H9 (cell line): ENCODE results near the gene SLC51B. TPM values are rescaled to one million over a fixed set of nuclear protein-coding genes. Genes with fewer than 3 reads are reported as not detected.

ENCODE experiments used
- DNase-seq: peaks from one replicate; pipeline ENCODE4 v3.0.0-alpha.2; 2017
- H2AFZ ChIP-seq: one replicate; pipeline ENCODE4 v1.6.1; 2013; ENCODE audit warnings: mild to moderate bottlenecking, low read length, control low read depth, moderate library complexity
- H2AK5ac ChIP-seq: 2 replicates; pipeline ENCODE4 v1.6.1; 2013; ENCODE audit warnings: low read length, control low read depth, mixed read lengths; ENCODE audit not compliant: insufficient read length
- H2BK120ac ChIP-seq: one replicate; pipeline ENCODE4 v1.6.1; 2013; ENCODE audit warnings: low read depth, mild to moderate bottlenecking, low read length, control low read depth, inconsistent platforms; ENCODE audit not compliant: poor library complexity, severe bottlenecking
- H2BK12ac ChIP-seq: 2 replicates; pipeline ENCODE4 v1.6.1; 2013; ENCODE audit warnings: low read length, control low read depth, mixed read lengths, low read depth; ENCODE audit not compliant: insufficient read length
- H2BK15ac ChIP-seq: 2 replicates; pipeline ENCODE4 v1.6.1; 2013; ENCODE audit warnings: low read depth, low read length, control low read depth
- H2BK20ac ChIP-seq: one replicate; pipeline ENCODE4 v1.6.1; 2013; ENCODE audit warnings: low read depth, mild to moderate bottlenecking, low read length, control low read depth, inconsistent platforms; ENCODE audit not compliant: poor library complexity, severe bottlenecking
- H2BK5ac ChIP-seq: 2 replicates; pipeline ENCODE4 v1.6.1; 2013; ENCODE audit warnings: low read length, control low read depth, mixed read lengths; ENCODE audit not compliant: insufficient read length
- H3K14ac ChIP-seq: 2 replicates; pipeline ENCODE4 v1.6.1; 2013; ENCODE audit warnings: low read length, control low read depth; ENCODE audit not compliant: insufficient read depth
- H3K18ac ChIP-seq: 2 replicates; pipeline ENCODE4 v1.6.1; 2013; ENCODE audit warnings: low read depth, mild to moderate bottlenecking, mixed read lengths, low read length, control low read depth; ENCODE audit not compliant: insufficient read length
- H3K23ac ChIP-seq: 2 replicates; pipeline ENCODE4 v1.6.1; 2013; ENCODE audit warnings: low read length, control low read depth, mixed read lengths, low read depth; ENCODE audit not compliant: insufficient read length
- H3K23me2 ChIP-seq: 2 replicates; pipeline ENCODE4 v1.6.1; 2013; ENCODE audit warnings: low read depth, mild to moderate bottlenecking, mixed read lengths, low read length, control low read depth; ENCODE audit not compliant: insufficient read length, poor library complexity, severe bottlenecking
- H3K27ac ChIP-seq: 2 replicates; pipeline ENCODE4 v1.5.1; 2013; ENCODE audit warnings: low read length, control low read depth, mixed read lengths, low read depth; ENCODE audit not compliant: insufficient read length
- H3K27me3 ChIP-seq: 2 replicates; pipeline ENCODE4 v1.6.1; 2013; ENCODE audit warnings: low read length, control low read depth, inconsistent platforms; ENCODE audit not compliant: insufficient read depth
- H3K4ac ChIP-seq: 2 replicates; pipeline ENCODE4 v1.6.1; 2013; ENCODE audit warnings: low read depth, mild to moderate bottlenecking, control low read depth, inconsistent platforms, low read length, moderate library complexity
- H3K4me1 ChIP-seq: 2 replicates; pipeline ENCODE4 v1.6.1; 2013; ENCODE audit warnings: low read length, control low read depth, inconsistent platforms; ENCODE audit not compliant: insufficient read depth
- H3K4me2 ChIP-seq: 2 replicates; pipeline ENCODE4 v1.6.1; 2013; ENCODE audit warnings: low read length, control low read depth, mixed read lengths; ENCODE audit not compliant: insufficient read length, insufficient read depth
- H3K56ac ChIP-seq: 2 replicates; pipeline ENCODE4 v1.6.1; 2013; ENCODE audit warnings: low read depth, mild to moderate bottlenecking, mixed read lengths, low read length, control low read depth; ENCODE audit not compliant: insufficient read length
- H3K79me1 ChIP-seq: 2 replicates; pipeline ENCODE4 v1.6.1; 2013; ENCODE audit warnings: low read depth, mild to moderate bottlenecking, moderate library complexity, low read length, control low read depth, inconsistent platforms; ENCODE audit not compliant: insufficient read depth, poor library complexity, severe bottlenecking
- H3K79me2 ChIP-seq: 2 replicates; pipeline ENCODE4 v1.6.1; 2013; ENCODE audit warnings: low read length, control low read depth, inconsistent platforms; ENCODE audit not compliant: insufficient read depth
- H3K9ac ChIP-seq: 2 replicates; pipeline ENCODE4 v1.6.1; 2013; ENCODE audit warnings: low read length, control low read depth, mixed read lengths; ENCODE audit not compliant: insufficient read length; ENCODE audit errors: extremely low read depth
- H3K9me3 ChIP-seq: one replicate; pipeline ENCODE4 v1.6.1; 2013; ENCODE audit warnings: low read depth, low read length, inconsistent platforms; ENCODE audit not compliant: control insufficient read depth
- H3T11ph ChIP-seq: one replicate; pipeline ENCODE4 v1.6.1; 2013; ENCODE audit warnings: mild to moderate bottlenecking, low read length, control low read depth, inconsistent platforms
- H4K20me1 ChIP-seq: one replicate; pipeline ENCODE4 v1.6.1; 2013; ENCODE audit not compliant: control insufficient read depth, insufficient read length, insufficient read depth
- H4K5ac ChIP-seq: 2 replicates; pipeline ENCODE4 v1.6.1; 2013; ENCODE audit warnings: low read depth, mild to moderate bottlenecking, mixed read lengths, low read length, control low read depth; ENCODE audit not compliant: insufficient read length
- H4K8ac ChIP-seq: replicated peaks from 2 replicates; pipeline ENCODE4 v1.6.1; 2013; ENCODE audit warnings: low read length, control low read depth, mixed read lengths, low read depth; ENCODE audit not compliant: insufficient read length
- H4K91ac ChIP-seq: 2 replicates; pipeline ENCODE4 v1.6.1; 2013; ENCODE audit warnings: low read depth, mild to moderate bottlenecking, moderate library complexity, mixed read lengths, low read length, control low read depth; ENCODE audit not compliant: insufficient read length
- H3K27ac Mint-ChIP-seq, 3 experiments: 2 replicates in 2 of 3; 3 replicates in 1 of 3; pipeline ENCODE4 v1.8.0; 2020 to 2021; ENCODE audit warnings: mixed read lengths in 3 of 3, mild to moderate bottlenecking in 1 of 3, moderate library complexity in 1 of 3
- H3K27me3 Mint-ChIP-seq: 2 replicates; pipeline ENCODE4 v1.8.0; 2021; ENCODE audit warnings: low read depth, mild to moderate bottlenecking, moderate library complexity, mixed read lengths
- H3K36me3 Mint-ChIP-seq, 3 experiments: 2 replicates in 2 of 3; 3 replicates in 1 of 3; pipeline ENCODE4 v1.8.0; 2020 to 2021; ENCODE audit warnings: low read depth in 3 of 3, mixed read lengths in 3 of 3; ENCODE audit not compliant: insufficient read depth in 1 of 3
- H3K4me1 Mint-ChIP-seq, 2 experiments: 2 replicates each; pipeline ENCODE4 v1.8.0; 2020; ENCODE audit warnings: mixed read lengths in 2 of 2
- H3K4me3 Mint-ChIP-seq, 2 experiments: 2 replicates in 1 of 2; 3 replicates in 1 of 2; pipeline ENCODE4 v1.8.0; 2020 to 2021; ENCODE audit warnings: mild to moderate bottlenecking in 2 of 2, mixed read lengths in 2 of 2, moderate library complexity in 1 of 2
- H3K9me3 Mint-ChIP-seq, 2 experiments: 2 replicates in 1 of 2; 3 replicates in 1 of 2; pipeline ENCODE4 v1.8.0; 2020; ENCODE audit warnings: mild to moderate bottlenecking in 2 of 2, mixed read lengths in 2 of 2, moderate library complexity in 1 of 2
- CTCF ChIP-seq: fragments of 200-600 bp; sonication (generic); conservative IDR thresholded peaks from 3 replicates; pipeline ENCODE4 v1.8.0; 2021; ENCODE audit warnings: antibody characterized with exemption, mild to moderate bottlenecking
- WGBS: extraction: QIAGEN DNeasy Blood & Tissue Kit; methylation state at CpG from one replicate; pipeline ENCODE4 v1.1.7; 2013; ENCODE audit warnings: missing lambda C conversion rate, low lambda C conversion rate, mixed read lengths; ENCODE audit not compliant: insufficient read length; ENCODE audit errors: extremely low coverage; 5-methylcytosine and 5-hydroxymethylcytosine counted together
- total RNA-seq: library from RNA; stranded (reverse); gene quantifications from 2 replicates; pipeline ENCODE4 v1.2.1, GENCODE V29; 2021

Gene SLC51B
- total RNA-seq, 1 experiment from 2014 or later = not detected

- no peaks in the 10 kb centered on the region for H4K20me1 ChIP-seq
- H3K4ac ChIP-seq = no peak overlapping the region
- no peaks in the 10 kb centered on the region for H3K79me1 ChIP-seq
- no peak overlapping the region for H4K8ac ChIP-seq
- Mint-ChIP-seq H3K9me3 (no peaks in the 10 kb centered on the region), H3K4me1 (no peaks in the 10 kb centered on the region), H3K27me3 (no peaks in the 10 kb centered on the region), H3K4me3 (no peak overlapping the region), H3K27ac (no peak overlapping the region), H3K36me3 (peaks cover 0 to 6% (median 4%) of the 10 kb centered on the region in 3 experiments; a peak in 3 of 7 replicates)
- H3K23me2 ChIP-seq = no peaks in the 10 kb centered on the region
- H2BK5ac ChIP-seq = no peak overlapping the region
- H3T11ph ChIP-seq = no peak overlapping the region
- no peak overlapping the region for H2BK120ac ChIP-seq
- H3K56ac ChIP-seq = no peak overlapping the region
- no peak overlapping the region for H4K5ac ChIP-seq
- no peak for TF ChIP-seq CTCF
- H4K91ac ChIP-seq = no peak overlapping the region
- no peak overlapping the region for H2AK5ac ChIP-seq
- H3K27me3 ChIP-seq = no peaks in the 10 kb centered on the region
- H3K9me3 ChIP-seq = no peaks in the 10 kb centered on the region
- H3K4me2 ChIP-seq = no peak overlapping the region
- WGBS = no CpG with 5 or more reads among the region's 8 CpGs
- no peak overlapping the region for H2BK15ac ChIP-seq
- no peak overlapping the region for H3K18ac ChIP-seq
- no peak overlapping the region for H2BK20ac ChIP-seq
- no peak for DNase-seq
- no peak overlapping the region for H2BK12ac ChIP-seq
- H3K23ac ChIP-seq = no peak overlapping the region
- H3K27ac ChIP-seq = no peak overlapping the region
- no peak overlapping the region for H2AFZ ChIP-seq
- no peak overlapping the region for H3K9ac ChIP-seq
- no peak overlapping the region for H3K14ac ChIP-seq
- no peaks in the 10 kb centered on the region for H3K79me2 ChIP-seq
- H3K4me1 ChIP-seq = no peaks in the 10 kb centered on the region
Observed at GRCh38 chr15:65057549-65057940, 12.4 kb downstream of the SLC51B start.
